SK-N-MC (cell line): Measurements from ENCODE around the gene MEF2D.

Experiments
- DNase-seq: peaks from one replicate; pipeline ENCODE4 v3.0.0-alpha.2; 2011; ENCODE audit warnings: low read depth, low spot score
- H3K27ac ChIP-seq: fragments of 200-600 bp; sonication (generic); 2 replicates; pipeline ENCODE4 v1.5.1; 2016; ENCODE audit warnings: mixed run types
- H3K36me3 ChIP-seq: fragments of 200-600 bp; sonication (generic); 2 replicates; pipeline ENCODE4 v1.6.1; 2017; ENCODE audit warnings: antibody characterized with exemption, low read length, mixed read lengths; ENCODE audit not compliant: insufficient read depth
- H3K4me3 ChIP-seq: fragments of 200-600 bp; sonication (generic); 2 replicates; pipeline ENCODE4 v1.5.1; 2016
- H3K9ac ChIP-seq: fragments of 200-600 bp; sonication (generic); 2 replicates; pipeline ENCODE4 v1.8.0; 2017; ENCODE audit warnings: mixed run types, mixed read lengths; ENCODE audit not compliant: insufficient read length
- H3K9me3 ChIP-seq: fragments of 200-600 bp; sonication (generic); 2 replicates; pipeline ENCODE4 v1.6.1; 2017; ENCODE audit warnings: low read depth, mild to moderate bottlenecking, antibody characterized with exemption, low read length, moderate library complexity, mixed read lengths
- EZH2 ChIP-seq: fragments of 200-600 bp; sonication (generic); IDR thresholded peaks from one replicate; pipeline ENCODE4 v1.6.1; 2017; ENCODE audit warnings: antibody characterized with exemption
- FOXP2 ChIP-seq: optimal IDR thresholded peaks from 2 replicates; pipeline ENCODE3; 2011; ENCODE audit warnings: mild to moderate bottlenecking, moderate library complexity; ENCODE audit not compliant: insufficient read depth; ENCODE audit errors: extremely low read length, control extremely low read depth
- POLR2AphosphoS5 ChIP-seq: IDR thresholded peaks from 2 replicates; pipeline ENCODE4 v1.6.1; 2012; ENCODE audit warnings: mild to moderate bottlenecking, low read depth, low read length, borderline replicate concordance

The MEF2D gene

GRCh38 chr1:156475568-156476500 lies 24.7 kb downstream of the MEF2D start:
- Histone ChIP-seq H3K9me3 (no peaks in the 10 kb centered on the region), H3K4me3 (no peak overlapping the region), H3K27ac (no peak overlapping the region), H3K36me3 (peaks cover 51% of the 10 kb centered on the region; the same call in 1 of the 2 replicates), H3K9ac (no peak overlapping the region)
- no peak for DNase-seq
- TF ChIP-seq POLR2AphosphoS5 (no peak), EZH2 (no peak), FOXP2 (no peak)

- Histone ChIP-seq H3K9ac (no peak overlapping the region), H3K27ac (no peak overlapping the region)
- TF ChIP-seq FOXP2 (no peak), EZH2 (no peak), POLR2AphosphoS5 (no peak)
Measured at GRCh38 chr1:156474966-156475365, 25.6 kb downstream of the MEF2D start.

GRCh38 chr1:156471496-156472490 lies 28.8 kb downstream of the MEF2D start:
- no peak overlapping the region for H3K4me3 ChIP-seq
- TF ChIP-seq FOXP2 (no peak), POLR2AphosphoS5 (no peak), EZH2 (no peak)
- DNase-seq: no peak
- H3K9ac ChIP-seq: no peak overlapping the region
- H3K9me3 ChIP-seq: no peaks in the 10 kb centered on the region
- H3K27ac ChIP-seq: no peak overlapping the region
- peaks cover 34% of the 10 kb centered on the region; the same call in 1 of the 2 replicates for H3K36me3 ChIP-seq

More at GRCh38 chr1:156474966-156475365, 25.6 kb downstream of the MEF2D start:
- Histone ChIP-seq H3K4me3 (no peak overlapping the region), H3K36me3 (peaks cover 44% of the 10 kb centered on the region; the same call in 1 of the 2 replicates), H3K9me3 (no peaks in the 10 kb centered on the region)
- no peak for DNase-seq

DNA sequence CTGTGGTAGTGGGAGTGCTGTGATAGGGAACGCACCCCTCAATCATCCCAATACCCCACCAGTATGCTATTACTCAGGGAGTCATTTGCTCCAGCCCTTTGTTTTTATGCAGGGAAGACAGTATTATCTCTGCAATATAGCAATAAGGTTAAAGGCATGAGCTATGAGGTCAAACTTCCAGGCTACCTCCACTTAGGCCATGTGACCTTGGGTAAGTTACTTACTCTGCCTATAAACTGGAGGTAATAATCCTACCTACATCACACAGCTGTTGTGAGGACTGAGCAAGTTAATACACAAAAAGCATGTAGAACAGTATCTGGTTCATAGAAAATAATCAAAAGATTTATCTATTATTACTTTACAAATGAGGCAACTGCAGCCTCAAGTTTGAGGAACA lies 30.1 kb downstream of the MEF2D start:
- no peak for DNase-seq
- no peak for TF ChIP-seq FOXP2
- no peak for TF ChIP-seq EZH2
- TF ChIP-seq POLR2AphosphoS5: no peak
- no peak overlapping the region for H3K4me3 ChIP-seq
- H3K36me3 ChIP-seq: peaks cover 23% of the 10 kb centered on the region; the same call in 1 of the 2 replicates
- H3K27ac ChIP-seq: no peak overlapping the region
- no peak overlapping the region for H3K9ac ChIP-seq
- H3K9me3 ChIP-seq: no peaks in the 10 kb centered on the region

DNA sequence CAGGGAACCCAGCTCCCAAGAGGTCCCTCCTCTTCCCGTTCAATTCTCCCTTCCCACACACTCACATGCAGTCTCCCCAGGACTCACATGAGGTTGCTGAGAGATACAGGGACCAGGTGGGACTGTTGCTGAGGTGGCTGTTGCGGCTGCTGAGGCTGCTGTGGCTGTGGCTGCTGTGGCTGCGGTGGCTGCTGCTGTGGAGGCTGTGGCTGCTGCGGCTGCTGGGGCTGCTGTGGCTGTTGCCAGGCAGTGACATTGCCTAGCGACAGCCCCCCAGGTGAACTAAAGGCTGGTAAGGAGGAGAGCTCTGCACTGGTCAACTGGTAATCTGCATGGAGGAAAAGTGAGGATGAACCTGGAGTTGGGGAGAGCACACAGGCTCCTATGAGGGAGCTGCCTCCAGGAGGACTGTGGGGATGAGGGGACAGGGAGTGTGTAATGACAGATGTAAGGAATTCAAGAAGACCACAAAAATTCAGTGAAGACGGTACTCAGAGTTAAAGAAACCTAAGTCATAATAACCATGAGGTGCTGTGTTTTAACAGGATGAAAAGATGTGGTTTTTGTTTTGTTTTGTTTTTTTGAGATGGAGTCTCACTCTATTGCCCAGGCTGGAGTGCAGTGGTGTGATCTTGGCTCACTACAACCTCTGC lies 31.8 kb downstream of the MEF2D start:
- Histone ChIP-seq H3K9me3 (no peaks in the 10 kb centered on the region), H3K9ac (no peak overlapping the region), H3K36me3 (peaks cover 10% of the 10 kb centered on the region; the same call in 1 of the 2 replicates), H3K4me3 (no peak overlapping the region), H3K27ac (no peak overlapping the region)
- DNase-seq: no peak
- TF ChIP-seq POLR2AphosphoS5: no peak
- TF ChIP-seq EZH2: no peak

GRCh38 chr1:156467906-156468305 lies 32.7 kb downstream of the MEF2D start:
- Histone ChIP-seq H3K9me3 (no peaks in the 10 kb centered on the region), H3K9ac (no peak overlapping the region), H3K27ac (no peak overlapping the region), H3K36me3 (peaks cover 7% of the 10 kb centered on the region; the same call in 1 of the 2 replicates), H3K4me3 (no peak overlapping the region)
- no peak for DNase-seq
- TF ChIP-seq FOXP2: no peak
- no peak for TF ChIP-seq POLR2AphosphoS5
- no peak for TF ChIP-seq EZH2

DNA sequence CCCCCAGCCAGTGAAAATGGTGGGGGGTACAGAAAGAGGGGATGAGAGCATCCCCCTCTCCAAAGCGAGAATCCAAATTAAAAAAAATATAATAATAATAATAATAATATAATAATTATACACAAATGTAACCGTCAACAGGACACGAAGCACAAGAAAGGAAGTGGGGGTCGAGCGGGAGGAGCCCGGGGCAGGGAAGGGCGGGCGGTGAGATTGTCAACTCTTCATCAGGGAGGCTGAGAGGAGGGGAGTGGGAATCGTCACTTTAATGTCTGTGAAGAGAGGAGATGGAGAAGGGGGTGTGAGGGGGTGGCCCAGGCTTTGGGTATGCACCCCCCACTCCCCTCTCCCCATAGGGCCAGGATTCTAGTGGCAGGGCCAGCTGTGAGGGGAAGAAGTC lies 33.2 kb downstream of the MEF2D start:
- H3K9me3 ChIP-seq: no peaks in the 10 kb centered on the region
- H3K9ac ChIP-seq: no peak overlapping the region
- DNase-seq: no peak
- peaks cover 7% of the 10 kb centered on the region; the same call in 1 of the 2 replicates for H3K36me3 ChIP-seq
- TF ChIP-seq POLR2AphosphoS5: no peak
- TF ChIP-seq FOXP2: no peak
- no peak for TF ChIP-seq EZH2
- H3K27ac ChIP-seq: no peak overlapping the region
- H3K4me3 ChIP-seq: no peak overlapping the region
